ENCODE results near the gene COG1. TPM values are rescaled to one million over a fixed set of nuclear protein-coding genes. Genes with fewer than 3 reads are reported as not detected.

The COG1 gene
- total RNA-seq, 1 donor = 23.2 TPM

DNA sequence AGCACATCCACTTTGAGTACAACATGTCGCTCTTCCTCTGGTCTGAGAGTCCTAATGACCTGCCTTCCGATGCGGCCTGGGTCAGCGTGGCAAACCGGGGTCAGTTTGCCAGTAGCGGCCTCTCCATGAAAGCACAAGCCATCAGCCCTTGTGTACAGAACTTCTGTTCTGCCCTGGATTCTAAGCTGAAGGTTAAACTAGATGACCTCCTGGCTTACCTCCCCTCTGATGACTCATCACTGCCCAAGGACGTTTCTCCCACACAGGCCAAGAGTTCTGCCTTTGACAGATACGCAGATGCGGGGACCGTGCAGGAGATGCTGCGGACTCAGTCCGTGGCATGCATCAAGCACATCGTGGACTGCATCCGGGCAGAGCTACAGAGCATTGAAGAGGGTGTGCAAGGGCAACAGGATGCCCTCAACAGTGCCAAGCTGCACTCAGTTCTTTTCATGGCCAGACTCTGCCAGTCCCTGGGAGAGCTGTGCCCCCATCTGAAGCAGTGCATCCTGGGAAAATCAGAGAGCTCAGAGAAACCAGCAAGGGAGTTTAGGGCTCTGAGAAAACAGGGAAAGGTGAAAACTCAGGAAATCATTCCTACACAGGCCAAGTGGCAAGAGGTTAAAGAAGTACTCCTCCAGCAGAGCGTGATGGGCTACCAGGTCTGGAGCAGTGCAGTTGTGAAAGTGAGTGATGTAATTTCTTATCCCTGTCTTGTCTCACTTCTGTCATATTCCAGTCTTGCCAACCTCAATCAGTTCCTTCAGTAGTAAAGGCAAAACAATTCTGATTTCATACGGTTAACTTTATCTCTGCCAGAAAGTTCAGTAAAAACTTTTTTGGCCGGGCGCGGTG lies 8.6 kb downstream of the COG1 start:
- Histone ChIP-seq H3K4me2 (ENCODE audit: insufficient read depth, low read length) (no peak overlapping the region), H3K9me3 (ENCODE audit: low read depth, low read length) (no peaks in the 10 kb centered on the region), H2AFZ (ENCODE audit: low read length) (no peak overlapping the region), H3K4me1 (ENCODE audit: insufficient read depth, low read length) (no peaks in the 10 kb centered on the region), H4K20me1 (ENCODE audit: insufficient read depth, low read length) (peaks cover 7% of the 10 kb centered on the region), H3K36me3 (ENCODE audit: insufficient read depth, low read length) (peaks cover 89% of the 10 kb centered on the region), H3K27me3 (ENCODE audit: insufficient read depth, low read length) (no peaks in the 10 kb centered on the region), H3K79me2 (ENCODE audit: insufficient read depth, low read length) (peaks cover 33% of the 10 kb centered on the region), H3K27ac (ENCODE audit: low read depth, low read length) (no peak overlapping the region), H3K4me3 (ENCODE audit: insufficient read depth, low read length) (no peak overlapping the region)
- no peak for DNase-seq (ENCODE audit: insufficient read length, low spot score, missing footprints)
- TF ChIP-seq, protein P1, sequence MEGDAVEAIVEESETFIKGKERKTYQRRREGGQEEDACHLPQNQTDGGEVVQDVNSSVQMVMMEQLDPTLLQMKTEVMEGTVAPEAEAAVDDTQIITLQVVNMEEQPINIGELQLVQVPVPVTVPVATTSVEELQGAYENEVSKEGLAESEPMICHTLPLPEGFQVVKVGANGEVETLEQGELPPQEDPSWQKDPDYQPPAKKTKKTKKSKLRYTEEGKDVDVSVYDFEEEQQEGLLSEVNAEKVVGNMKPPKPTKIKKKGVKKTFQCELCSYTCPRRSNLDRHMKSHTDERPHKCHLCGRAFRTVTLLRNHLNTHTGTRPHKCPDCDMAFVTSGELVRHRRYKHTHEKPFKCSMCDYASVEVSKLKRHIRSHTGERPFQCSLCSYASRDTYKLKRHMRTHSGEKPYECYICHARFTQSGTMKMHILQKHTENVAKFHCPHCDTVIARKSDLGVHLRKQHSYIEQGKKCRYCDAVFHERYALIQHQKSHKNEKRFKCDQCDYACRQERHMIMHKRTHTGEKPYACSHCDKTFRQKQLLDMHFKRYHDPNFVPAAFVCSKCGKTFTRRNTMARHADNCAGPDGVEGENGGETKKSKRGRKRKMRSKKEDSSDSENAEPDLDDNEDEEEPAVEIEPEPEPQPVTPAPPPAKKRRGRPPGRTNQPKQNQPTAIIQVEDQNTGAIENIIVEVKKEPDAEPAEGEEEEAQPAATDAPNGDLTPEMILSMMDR (IDR thresholded peaks at IDR 0.05; ENCODE audit: extremely low read depth, low read depth, low read length) = no peak

DNA sequence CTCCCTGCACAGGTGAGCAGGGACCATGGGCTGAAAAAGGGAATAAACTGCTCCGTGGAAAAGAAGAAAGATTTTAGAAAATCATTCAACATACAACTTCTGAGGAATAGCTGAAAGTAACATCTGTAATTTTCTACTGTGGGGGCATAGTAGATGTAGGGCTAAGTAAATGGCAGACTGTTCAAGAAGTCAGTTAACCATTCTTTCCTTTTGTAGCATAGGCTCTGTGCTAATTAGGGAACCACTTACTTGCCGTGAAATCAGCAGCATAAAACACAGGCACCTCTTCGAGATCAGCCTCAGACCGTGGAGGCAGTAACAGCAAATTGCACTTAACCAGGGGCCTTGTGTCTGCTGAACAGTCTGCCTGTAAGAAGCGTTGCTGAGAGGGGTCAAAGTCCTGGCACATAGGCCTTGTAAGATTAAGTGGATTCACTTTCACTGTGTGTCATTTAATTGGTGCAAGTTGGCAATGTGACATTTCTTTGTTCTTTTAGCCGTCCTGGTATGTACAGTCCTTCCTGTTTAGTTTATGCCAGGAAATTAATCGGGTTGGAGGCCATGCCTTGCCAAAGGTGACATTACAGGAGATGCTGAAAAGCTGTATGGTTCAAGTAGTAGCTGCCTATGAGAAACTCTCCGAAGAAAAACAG lies 10.4 kb downstream of the COG1 start:
- Histone ChIP-seq H3K27ac (ENCODE audit: low read depth, low read length) (peak overlapping the region; percentile 18), H3K9me3 (ENCODE audit: low read depth, low read length) (no peaks in the 10 kb centered on the region), H3K36me3 (ENCODE audit: insufficient read depth, low read length) (peaks cover 87% of the 10 kb centered on the region), H3K27me3 (ENCODE audit: insufficient read depth, low read length) (no peaks in the 10 kb centered on the region), H4K20me1 (ENCODE audit: insufficient read depth, low read length) (peaks cover 7% of the 10 kb centered on the region), H3K79me2 (ENCODE audit: insufficient read depth, low read length) (peaks cover 21% of the 10 kb centered on the region), H3K4me1 (ENCODE audit: insufficient read depth, low read length) (no peaks in the 10 kb centered on the region), H3K4me2 (ENCODE audit: insufficient read depth, low read length) (no peak overlapping the region), H3K4me3 (ENCODE audit: insufficient read depth, low read length) (no peak overlapping the region), H2AFZ (ENCODE audit: low read length) (no peak overlapping the region)
- TF ChIP-seq, protein P1 (IDR thresholded peaks at IDR 0.05; ENCODE audit: extremely low read depth, low read depth, low read length) = no peak
- no peak for DNase-seq (ENCODE audit: insufficient read length, low spot score, missing footprints)

DNA sequence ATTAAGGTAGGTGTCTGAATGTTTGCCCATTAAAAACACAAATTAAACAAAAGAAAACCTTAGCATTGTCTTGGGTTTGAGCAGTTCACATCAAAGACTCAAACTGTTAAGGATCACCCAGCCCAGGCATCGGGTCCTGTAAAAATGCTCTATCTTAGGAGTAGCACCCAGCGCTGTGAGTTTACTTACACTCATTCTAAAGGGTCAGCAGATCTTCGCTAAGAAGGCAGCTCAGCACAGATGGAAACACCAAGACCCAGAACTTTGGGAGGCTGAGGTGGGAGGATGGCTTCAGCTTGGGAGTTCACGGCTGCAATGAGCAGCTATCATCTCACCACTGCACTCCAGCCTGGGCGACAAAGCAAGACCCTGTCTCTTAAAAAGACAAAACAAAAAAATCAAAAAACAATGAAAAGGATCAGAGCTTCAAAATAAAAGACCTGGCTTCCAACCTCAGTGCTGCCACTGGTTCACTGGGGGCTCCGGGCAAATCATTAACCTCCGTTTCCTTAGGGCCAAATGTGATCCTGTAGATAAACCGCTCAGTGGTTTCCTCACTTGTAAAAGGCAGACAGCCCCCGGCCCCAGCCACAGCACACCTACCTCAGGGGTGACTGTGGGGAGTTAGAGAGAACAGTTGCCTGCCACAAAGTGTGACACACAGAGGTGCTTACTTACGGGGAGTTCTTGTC lies 11.1 kb downstream of the COG1 start:
- peaks cover 87% of the 10 kb centered on the region for H3K36me3 ChIP-seq (ENCODE audit: insufficient read depth, low read length)
- no peaks in the 10 kb centered on the region for H3K27me3 ChIP-seq (ENCODE audit: insufficient read depth, low read length)
- H3K27ac ChIP-seq (ENCODE audit: low read depth, low read length) = no peak overlapping the region
- H4K20me1 ChIP-seq (ENCODE audit: insufficient read depth, low read length) = peaks cover 3% of the 10 kb centered on the region
- H3K9me3 ChIP-seq (ENCODE audit: low read depth, low read length) = no peaks in the 10 kb centered on the region
- H2AFZ ChIP-seq (ENCODE audit: low read length) = no peak overlapping the region
- no peak overlapping the region for H3K4me2 ChIP-seq (ENCODE audit: insufficient read depth, low read length)
- peaks cover 17% of the 10 kb centered on the region for H3K79me2 ChIP-seq (ENCODE audit: insufficient read depth, low read length)
- H3K4me3 ChIP-seq (ENCODE audit: insufficient read depth, low read length) = no peak overlapping the region
- no peaks in the 10 kb centered on the region for H3K4me1 ChIP-seq (ENCODE audit: insufficient read depth, low read length)
- no peak for DNase-seq (ENCODE audit: insufficient read length, low spot score, missing footprints)
- TF ChIP-seq, protein P1 (IDR thresholded peaks at IDR 0.05; ENCODE audit: extremely low read depth, low read depth, low read length) = no peak

Measured in osteoblast (primary cell).